ENCODE measurements around the gene DRGX. TPM values are rescaled to one million over a fixed set of nuclear protein-coding genes. Genes with fewer than 3 reads are reported as not detected.

The DRGX gene
- total and polyA plus RNA-seq, 10 of the 15 experiments (the other 5 are each of a cell fraction or from before 2014, with no cell fraction given) = not detected

DNA sequence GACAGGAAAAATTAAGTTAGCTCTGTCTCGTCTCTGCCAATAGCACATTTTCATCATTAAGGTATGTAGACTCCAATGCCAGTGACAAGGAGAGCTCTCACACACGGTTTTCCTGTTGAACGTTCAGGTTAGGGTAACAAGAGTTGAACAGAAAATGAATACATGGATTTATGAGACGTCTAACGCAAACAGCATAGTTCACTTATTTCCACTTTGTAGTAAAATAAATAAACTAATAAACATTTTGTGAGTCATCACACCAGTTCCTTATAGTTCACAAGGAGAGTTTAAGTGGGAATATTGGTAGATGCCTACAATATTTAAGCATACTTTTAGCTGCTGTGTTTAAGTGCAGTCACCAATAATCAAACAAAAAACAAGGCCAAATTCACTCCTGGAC lies 21.1 kb downstream of the DRGX start (continued):
- no peak for TF ChIP-seq SMC3 (IDR thresholded peaks at IDR 0.05; ENCODE audit: borderline replicate concordance, low read length)
- TF ChIP-seq BCL11A (IDR thresholded peaks at IDR 0.05; ENCODE audit: low read depth, low read length) = no peak
- TF ChIP-seq MTA3 (IDR thresholded peaks at IDR 0.05; ENCODE audit: borderline replicate concordance, low read length) = no peak
- TF ChIP-seq SRF (IDR thresholded peaks at IDR 0.05; ENCODE audit: low read depth in 2 of 2, low read length in 2 of 2) = no peak

DNA sequence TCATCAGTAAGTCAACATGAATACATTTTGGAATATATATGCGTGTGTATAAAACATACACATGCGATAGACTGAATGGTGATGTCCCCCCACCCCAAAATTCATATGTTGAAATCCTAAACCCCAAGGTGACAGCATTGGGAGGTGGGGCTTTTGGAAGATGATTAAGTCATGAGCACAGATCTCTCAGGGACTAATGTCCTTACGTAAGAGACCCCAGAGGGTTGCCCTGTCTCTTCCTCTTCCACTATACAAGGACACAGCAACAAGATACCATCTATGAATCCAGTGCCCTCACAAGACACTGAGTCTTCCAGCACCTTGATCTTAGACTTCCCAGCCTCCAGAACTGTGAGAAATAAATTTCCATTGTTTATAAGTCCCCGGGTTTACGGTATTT lies 22.5 kb downstream of the DRGX start:
- no TSS peak for BruUV-seq (replicated peaks)
- CTCF ChIA-PET = interaction anchor here (1.4 kb wide), 1 partner anchor 34 kb away, joined by 6 read pairs; no protein-coding TSS in a partner anchor

More for the DNA sequence above, 22.5 kb downstream of the DRGX start:
- no peaks in the 10 kb centered on the region for H4K20me1 ChIP-seq (ENCODE audit: control insufficient read depth, insufficient read depth)
- H3K79me2 ChIP-seq (ENCODE audit: control insufficient read depth, insufficient read depth, low read length) = no peaks in the 10 kb centered on the region
- SMC1A ChIA-PET (ENCODE audit: uncharacterized antibody, unreplicated experiment) = interaction anchor here (0.9 to 1.4 kb wide), 2 partner anchors 11 to 729 kb away, joined by 3 to 8 read pairs; no protein-coding TSS in a partner anchor
- intact Hi-C loops (cut with micrococcal nuclease; ENCODE audit: unreplicated experiment) (no loop called here), in situ Hi-C loops (cut with MboI) (no loop called here)
- no peaks in the 10 kb centered on the region for H3K36me3 ChIP-seq (ENCODE audit: control insufficient read depth in 2 of 2, insufficient read depth in 2 of 2, low read length in 1 of 2)
- H3K9me3 ChIP-seq (replicated peaks; ENCODE audit: control insufficient read depth, insufficient read depth, low read length) = no peaks in the 10 kb centered on the region
- H3K9ac ChIP-seq (ENCODE audit: control insufficient read depth, insufficient read depth, low read length) = no peak overlapping the region
- no peak for FAIRE-seq
- H3K4me2 ChIP-seq (ENCODE audit: control insufficient read depth, insufficient read depth) = no peak overlapping the region
- H2AFZ ChIP-seq (ENCODE audit: control insufficient read depth, low read depth, low read length) = no peak overlapping the region
- WGBS (ENCODE audit: insufficient coverage, insufficient replicate concordance, low lambda C conversion rate, missing lambda C conversion rate) = 87% methylated on average over 5 of the region's 5 CpGs
- RAD21 ChIA-PET (ENCODE audit: unreplicated experiment) = no interaction called here
- no peak overlapping the region for H3K27ac ChIP-seq (ENCODE audit: control insufficient read depth, insufficient read depth)
- no peak for DNase-seq (ENCODE audit: low read depth, low spot score)
- no peaks in the 10 kb centered on the region for H3K4me1 ChIP-seq (ENCODE audit: control insufficient read depth, insufficient read depth, low read length)
- no peak for TF ChIP-seq PAX8 (IDR thresholded peaks at IDR 0.05)
- no peak for TF ChIP-seq KDM1A (IDR thresholded peaks at IDR 0.05; ENCODE audit: borderline replicate concordance)
- TF ChIP-seq CEBPB (IDR thresholded peaks at IDR 0.05; ENCODE audit: borderline replicate concordance in 1 of 2, low read depth in 2 of 2, low read length in 2 of 2) = no peak
- no peak for TF ChIP-seq ZBED1 (IDR thresholded peaks at IDR 0.05; ENCODE audit: borderline replicate concordance)
- TF ChIP-seq SMC3 (IDR thresholded peaks at IDR 0.05; ENCODE audit: borderline replicate concordance, low read length) = no peak
- TF ChIP-seq, protein P1, sequence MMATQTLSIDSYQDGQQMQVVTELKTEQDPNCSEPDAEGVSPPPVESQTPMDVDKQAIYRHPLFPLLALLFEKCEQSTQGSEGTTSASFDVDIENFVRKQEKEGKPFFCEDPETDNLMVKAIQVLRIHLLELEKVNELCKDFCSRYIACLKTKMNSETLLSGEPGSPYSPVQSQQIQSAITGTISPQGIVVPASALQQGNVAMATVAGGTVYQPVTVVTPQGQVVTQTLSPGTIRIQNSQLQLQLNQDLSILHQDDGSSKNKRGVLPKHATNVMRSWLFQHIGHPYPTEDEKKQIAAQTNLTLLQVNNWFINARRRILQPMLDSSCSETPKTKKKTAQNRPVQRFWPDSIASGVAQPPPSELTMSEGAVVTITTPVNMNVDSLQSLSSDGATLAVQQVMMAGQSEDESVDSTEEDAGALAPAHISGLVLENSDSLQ (IDR thresholded peaks at IDR 0.05) = no peak
- no peak for TF ChIP-seq YY1 (IDR thresholded peaks at IDR 0.05; ENCODE audit: low read depth, low read length)
- no peak for TF ChIP-seq ZNF207 (IDR thresholded peaks at IDR 0.05; ENCODE audit: borderline replicate concordance)
- no peak for TF ChIP-seq SMAD5 (IDR thresholded peaks at IDR 0.05; ENCODE audit: low read depth)
- TF ChIP-seq MXI1 (IDR thresholded peaks at IDR 0.05; ENCODE audit: low read depth, low read length) = no peak
- no peak for TF ChIP-seq ZNF622 (IDR thresholded peaks at IDR 0.05)
- no peak for TF ChIP-seq SUZ12 (IDR thresholded peaks at IDR 0.05; ENCODE audit: unreplicated experiment)
- H3K27me3 ChIP-seq (replicated peaks in 1 of 2; ENCODE audit: control insufficient read depth in 2 of 2, insufficient read depth in 2 of 2, low read length in 1 of 2) = peaks cover 0 to under 1% of the 10 kb centered on the region in 2 experiments; a peak in 2 of 4 replicates
- H3K4me3 ChIP-seq = no peak overlapping the region
- POLR2A ChIA-PET = no interaction called here
- no peak for ATAC-seq

Measured in GM12878 (cell line).